GM18498 (cell line): Measurements from ENCODE around the gene CREM.

Experiments
- ATAC-seq: cut with Tn5 transposase; IDR thresholded peaks from one replicate; pipeline ENCODE4 v1.9.1; 2021; ENCODE audit warnings: mild to moderate bottlenecking, moderate library complexity; ENCODE audit not compliant: unreplicated experiment

The CREM gene

GRCh38 chr10:35133586-35133985 lies 6.9 kb downstream of the CREM start:
- ATAC-seq, result no peak

- ATAC-seq, result no peak
Observed at GRCh38 chr10:35135861-35136260, 9.2 kb downstream of the CREM start.

- peak; percentile 55 for ATAC-seq
Observed at GRCh38 chr10:35136263-35136815, 9.7 kb downstream of the CREM start.

- ATAC-seq, result no peak
Observed at GRCh38 chr10:35140126-35140525, 13.5 kb downstream of the CREM start.

- ATAC-seq, result no peak
Observed at GRCh38 chr10:35140727-35141126, 14.1 kb downstream of the CREM start.

GRCh38 chr10:35150308-35150707 lies 23.7 kb downstream of the CREM start:
- ATAC-seq, result no peak

- ATAC-seq, result no peak
Observed at GRCh38 chr10:35152992-35153391, 26.3 kb downstream of the CREM start.

- no peak for ATAC-seq
Observed at GRCh38 chr10:35153716-35154115, 27.1 kb downstream of the CREM start.

GRCh38 chr10:35160743-35161142 lies 34.1 kb downstream of the CREM start:
- no peak for ATAC-seq

GRCh38 chr10:35161906-35162305 lies 35.3 kb downstream of the CREM start:
- ATAC-seq, result no peak

- ATAC-seq, result no peak
Observed at GRCh38 chr10:35165136-35165535, 38.5 kb downstream of the CREM start.

GRCh38 chr10:35165811-35166210 lies 39.2 kb downstream of the CREM start:
- ATAC-seq, result no peak

- ATAC-seq, result no peak
Observed at GRCh38 chr10:35166607-35167006, 40.0 kb downstream of the CREM start.

- no peak for ATAC-seq
Observed at GRCh38 chr10:35167342-35167741, 40.7 kb downstream of the CREM start.

GRCh38 chr10:35172146-35172545 lies 45.5 kb downstream of the CREM start:
- ATAC-seq, result no peak

- ATAC-seq, result no peak
Observed at GRCh38 chr10:35172574-35172973, 45.9 kb downstream of the CREM start.

GRCh38 chr10:35178331-35178730 lies 51.7 kb downstream of the CREM start:
- no peak for ATAC-seq

GRCh38 chr10:35182631-35183510 lies 56.2 kb downstream of the CREM start:
- no peak for ATAC-seq

- peak; percentile 72 for ATAC-seq
Observed at GRCh38 chr10:35184527-35185171, 58.0 kb downstream of the CREM start.

- peak; percentile 55 for ATAC-seq
Observed at GRCh38 chr10:35185260-35186034, 58.8 kb downstream of the CREM start.

GRCh38 chr10:35188954-35189353 lies 62.3 kb downstream of the CREM start:
- ATAC-seq, result no peak
